ENCODE data around the gene ELOVL4. TPM values are rescaled to one million over a fixed set of nuclear protein-coding genes. Genes with fewer than 3 reads are reported as not detected.
A peak's percentile ranks its signal among the peaks of the same experiment; 100 is the strongest.

ELOVL4 gene
- total RNA-seq, 1 donor = 7.6 TPM

GRCh38 chr6:79872986-79873385, 74.4 kb downstream of the ELOVL4 start:
- H3K4me3 ChIP-seq (ENCODE audit: insufficient read depth, low read length) = no peak overlapping the region
- no peak for TF ChIP-seq CTCF (IDR thresholded peaks at IDR 0.05; ENCODE audit: extremely low read depth, low read depth, low read length)
- H3K4me2 ChIP-seq (ENCODE audit: insufficient read depth, low read length) = no peak overlapping the region
- no peaks in the 10 kb centered on the region for H3K79me2 ChIP-seq (ENCODE audit: insufficient read depth, low read length)
- H3K4me1 ChIP-seq (ENCODE audit: insufficient read depth, low read length) = peaks cover 1% of the 10 kb centered on the region
- no peaks in the 10 kb centered on the region for H3K9me3 ChIP-seq (ENCODE audit: low read depth, low read length)
- H2AFZ ChIP-seq (ENCODE audit: low read length) = no peak overlapping the region
- H3K27me3 ChIP-seq (ENCODE audit: insufficient read depth, low read length) = peaks cover 8% of the 10 kb centered on the region
- H3K27ac ChIP-seq (ENCODE audit: low read depth, low read length) = no peak overlapping the region
- no peaks in the 10 kb centered on the region for H4K20me1 ChIP-seq (ENCODE audit: insufficient read depth, low read length)
- no peak for DNase-seq (ENCODE audit: insufficient read length, low spot score, missing footprints)
- H3K36me3 ChIP-seq (ENCODE audit: insufficient read depth, low read length) = no peaks in the 10 kb centered on the region

- H3K4me3 ChIP-seq (ENCODE audit: insufficient read depth, low read length) = no peak overlapping the region
- H3K4me1 ChIP-seq (ENCODE audit: insufficient read depth, low read length) = peaks cover 3% of the 10 kb centered on the region
- no peak overlapping the region for H3K27ac ChIP-seq (ENCODE audit: low read depth, low read length)
- H3K4me2 ChIP-seq (ENCODE audit: insufficient read depth, low read length) = no peak overlapping the region
- H2AFZ ChIP-seq (ENCODE audit: low read length) = no peak overlapping the region
- no peaks in the 10 kb centered on the region for H3K9me3 ChIP-seq (ENCODE audit: low read depth, low read length)
- DNase-seq (ENCODE audit: insufficient read length, low spot score, missing footprints) = peak; percentile 37
- no peak for TF ChIP-seq CTCF (IDR thresholded peaks at IDR 0.05; ENCODE audit: extremely low read depth, low read depth, low read length)
- H3K36me3 ChIP-seq (ENCODE audit: insufficient read depth, low read length) = no peaks in the 10 kb centered on the region
- no peaks in the 10 kb centered on the region for H4K20me1 ChIP-seq (ENCODE audit: insufficient read depth, low read length)
- H3K79me2 ChIP-seq (ENCODE audit: insufficient read depth, low read length) = no peaks in the 10 kb centered on the region
- H3K27me3 ChIP-seq (ENCODE audit: insufficient read depth, low read length) = peaks cover 8% of the 10 kb centered on the region
These were observed 75.0 kb downstream of the ELOVL4 start for GRCh38 chr6:79872303-79872702.

- Histone ChIP-seq H3K27ac (ENCODE audit: low read depth, low read length) (no peak overlapping the region), H3K9me3 (ENCODE audit: low read depth, low read length) (no peaks in the 10 kb centered on the region), H3K4me2 (ENCODE audit: insufficient read depth, low read length) (peak overlapping the region; percentile 83), H4K20me1 (ENCODE audit: insufficient read depth, low read length) (no peaks in the 10 kb centered on the region), H3K4me3 (ENCODE audit: insufficient read depth, low read length) (peak overlapping the region; percentile 60), H3K4me1 (ENCODE audit: insufficient read depth, low read length) (peaks cover 3% of the 10 kb centered on the region), H3K27me3 (ENCODE audit: insufficient read depth, low read length) (no peaks in the 10 kb centered on the region), H3K79me2 (ENCODE audit: insufficient read depth, low read length) (no peaks in the 10 kb centered on the region), H3K36me3 (ENCODE audit: insufficient read depth, low read length) (no peaks in the 10 kb centered on the region), H2AFZ (ENCODE audit: low read length) (peak overlapping the region; percentile 95)
- peak; percentile 86 for TF ChIP-seq CTCF (IDR thresholded peaks at IDR 0.05; ENCODE audit: extremely low read depth, low read depth, low read length)
- peak; percentile 79 for DNase-seq (ENCODE audit: insufficient read length, low spot score, missing footprints)
These were observed 77.7 kb downstream of the ELOVL4 start for GRCh38 chr6:79869600-79870084.

- TF ChIP-seq CTCF (IDR thresholded peaks at IDR 0.05; ENCODE audit: extremely low read depth, low read depth, low read length) = no peak
- DNase-seq (ENCODE audit: insufficient read length, low spot score, missing footprints) = no peak
- Histone ChIP-seq H3K4me2 (ENCODE audit: insufficient read depth, low read length) (peak overlapping the region; percentile 83), H3K79me2 (ENCODE audit: insufficient read depth, low read length) (no peaks in the 10 kb centered on the region), H4K20me1 (ENCODE audit: insufficient read depth, low read length) (no peaks in the 10 kb centered on the region), H2AFZ (ENCODE audit: low read length) (peak overlapping the region; percentile 95), H3K4me3 (ENCODE audit: insufficient read depth, low read length) (no peak overlapping the region), H3K9me3 (ENCODE audit: low read depth, low read length) (no peaks in the 10 kb centered on the region), H3K4me1 (ENCODE audit: insufficient read depth, low read length) (peaks cover 3% of the 10 kb centered on the region), H3K27me3 (ENCODE audit: insufficient read depth, low read length) (no peaks in the 10 kb centered on the region), H3K27ac (ENCODE audit: low read depth, low read length) (no peak overlapping the region), H3K36me3 (ENCODE audit: insufficient read depth, low read length) (no peaks in the 10 kb centered on the region)
These were observed 78.2 kb downstream of the ELOVL4 start for GRCh38 chr6:79869184-79869583.

Data from osteoblast (primary cell).